Keratinocyte (primary cell): ENCODE measurements around the gene NPIPA5. TPM values are rescaled to one million over a fixed set of nuclear protein-coding genes. Genes with fewer than 3 reads are reported as not detected.
"Not testable (repeated sequence)": the region's sequence is repeated elsewhere in the genome, so short reads cannot be mapped to it uniquely, and the experiment has no call there.

ENCODE experiments used
- DNase-seq: peaks from one replicate; pipeline ENCODE4 v3.0.0-alpha.2; 2011; ENCODE audit warnings: low read depth, missing footprints, low spot score
- FAIRE-seq: peaks from 2 replicates; lab custom pipeline; 2011; peaks lifted over from hg19 to GRCh38; lab: Jason Lieb, UNC
- H2AFZ ChIP-seq: 2 replicates; pipeline ENCODE4 v1.6.0; 2012; ENCODE audit warnings: low read length, control low read depth, inconsistent platforms; ENCODE audit not compliant: control insufficient read depth
- H3K27ac ChIP-seq: 2 replicates; pipeline ENCODE4 v1.5.1; 2011; ENCODE audit warnings: low read length; ENCODE audit not compliant: control insufficient read depth, insufficient read depth
- H3K27me3 ChIP-seq: 3 replicates; pipeline ENCODE4 v1.6.0; 2011; ENCODE audit warnings: low read length; ENCODE audit not compliant: control insufficient read depth, insufficient read depth; ENCODE audit errors: extremely low read depth
- H3K36me3 ChIP-seq, 2 experiments: 2 replicates in 1 of 2; 3 replicates in 1 of 2; pipeline ENCODE4 v1.5.1; 2011; ENCODE audit warnings: low read length in 2 of 2, mild to moderate bottlenecking in 1 of 2; ENCODE audit not compliant: control insufficient read depth in 2 of 2, insufficient read depth in 2 of 2; ENCODE audit errors: extremely low read depth in 1 of 2
- H3K4me1 ChIP-seq: 3 replicates; pipeline ENCODE4 v1.5.1; 2011; ENCODE audit warnings: low read length; ENCODE audit not compliant: control insufficient read depth, insufficient read depth; ENCODE audit errors: extremely low read depth
- H3K4me2 ChIP-seq: 3 replicates; pipeline ENCODE4 v1.6.0; 2011; ENCODE audit warnings: low read depth, low read length; ENCODE audit not compliant: control insufficient read depth, insufficient read depth; ENCODE audit errors: extremely low read depth
- H3K4me3 ChIP-seq, 3 experiments: fragments of 200-600 bp in 1 of 3; sonication (generic) in 1 of 3; 2 replicates in 2 of 3; 3 replicates in 1 of 3; pipeline ENCODE4 v1.5.1; 2011 to 2016; ENCODE audit warnings: low read length in 3 of 3, mild to moderate bottlenecking in 3 of 3, control low read depth in 2 of 3, inconsistent platforms in 1 of 3, low read depth in 1 of 3, mixed read lengths in 1 of 3, mixed run types in 1 of 3, moderate library complexity in 1 of 3; ENCODE audit not compliant: control insufficient read depth in 2 of 3, insufficient read depth in 2 of 3; ENCODE audit errors: extremely low read depth in 1 of 3
- H3K79me2 ChIP-seq: 2 replicates; pipeline ENCODE4 v1.6.0; 2012; ENCODE audit warnings: low read length; ENCODE audit not compliant: control insufficient read depth, insufficient read depth
- H3K9ac ChIP-seq: 3 replicates; pipeline ENCODE4 v1.6.0; 2011; ENCODE audit warnings: low read length; ENCODE audit not compliant: control insufficient read depth, insufficient read depth; ENCODE audit errors: extremely low read depth
- H3K9me1 ChIP-seq: 3 replicates; pipeline ENCODE4 v1.6.0; 2011; ENCODE audit warnings: low read length; ENCODE audit not compliant: control insufficient read depth, insufficient read depth; ENCODE audit errors: extremely low read depth
- H3K9me3 ChIP-seq: 2 replicates; pipeline ENCODE4 v1.5.1; 2012; ENCODE audit warnings: low read depth, low read length; ENCODE audit not compliant: control insufficient read depth
- H4K20me1 ChIP-seq: 3 replicates; pipeline ENCODE4 v1.6.0; 2011; ENCODE audit warnings: low read length; ENCODE audit not compliant: control insufficient read depth, insufficient read depth; ENCODE audit errors: extremely low read depth
- dilution Hi-C: fragments of 300-500 bp; cut with MboI; formaldehyde crosslinking; loops from one replicate; pipeline ENCODE4 v1.7.0; 2020; ENCODE audit warnings: low sequenced_read_pairs; ENCODE audit not compliant: extremely low pct_ligation_motif_present
- polyA plus RNA-seq, 5 experiments: library from polyadenylated mRNA; depleted of rRNA in 3 of 5; stranded (reverse) in 3 of 5; stranded (forward) in 1 of 5; unstranded in 1 of 5; fragments of >200 nt; gene quantifications; 1 replicate in 1 of 5; 2 replicates in 3 of 5; 3 replicates in 1 of 5; pipeline versions ENCODE4 v1.2.1 to v1.2.3, GENCODE V29; 2011 to 2012; ENCODE audit warnings: missing spikeins in 2 of 5, low read depth in 1 of 5, low replicate concordance in 1 of 5

NPIPA5 gene
- polyA plus RNA-seq, 1 donor (not counting 4 experiments of a cell fraction or from before 2014, with no cell fraction given): 9.4 TPM

DNA sequence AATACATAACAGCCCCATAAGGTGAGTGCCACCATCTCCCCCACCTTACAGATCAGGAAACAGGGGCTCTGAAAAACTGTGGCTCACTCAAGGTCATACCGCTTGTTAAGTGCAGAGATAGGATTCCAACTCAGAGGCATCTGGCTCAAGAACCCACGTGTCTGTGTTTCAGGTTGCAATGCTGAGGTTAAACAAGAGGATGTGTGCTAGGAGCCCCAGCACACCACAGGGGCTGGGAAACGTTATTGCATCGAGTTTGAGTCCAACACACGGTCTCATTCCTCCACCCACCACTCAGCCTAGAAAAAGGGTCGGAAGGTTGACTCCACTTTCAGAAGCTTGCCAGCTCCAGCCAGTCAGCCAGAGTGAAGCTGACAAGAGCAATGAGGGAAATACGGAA is 29.4 kb downstream of the NPIPA5 start:
- H3K79me2 ChIP-seq, H3K27ac ChIP-seq, H3K4me3 ChIP-seq, FAIRE-seq, H2AFZ ChIP-seq, H3K36me3 ChIP-seq, H3K4me1 ChIP-seq, dilution Hi-C loops, H3K4me2 ChIP-seq, DNase-seq, H3K27me3 ChIP-seq, H3K9ac ChIP-seq, H3K9me1 ChIP-seq, H4K20me1 ChIP-seq, H3K9me3 ChIP-seq: not testable (repeated sequence)

- H3K9ac ChIP-seq, H2AFZ ChIP-seq, H3K9me1 ChIP-seq, H3K36me3 ChIP-seq, H3K27ac ChIP-seq, H3K4me1 ChIP-seq, H3K4me3 ChIP-seq, DNase-seq, H3K9me3 ChIP-seq, H3K4me2 ChIP-seq, FAIRE-seq, H3K27me3 ChIP-seq, H4K20me1 ChIP-seq, dilution Hi-C loops, H3K79me2 ChIP-seq: not testable (repeated sequence)
Measured at GRCh38 chr16:15342337-15342736, 35.8 kb downstream of the NPIPA5 start.

DNA sequence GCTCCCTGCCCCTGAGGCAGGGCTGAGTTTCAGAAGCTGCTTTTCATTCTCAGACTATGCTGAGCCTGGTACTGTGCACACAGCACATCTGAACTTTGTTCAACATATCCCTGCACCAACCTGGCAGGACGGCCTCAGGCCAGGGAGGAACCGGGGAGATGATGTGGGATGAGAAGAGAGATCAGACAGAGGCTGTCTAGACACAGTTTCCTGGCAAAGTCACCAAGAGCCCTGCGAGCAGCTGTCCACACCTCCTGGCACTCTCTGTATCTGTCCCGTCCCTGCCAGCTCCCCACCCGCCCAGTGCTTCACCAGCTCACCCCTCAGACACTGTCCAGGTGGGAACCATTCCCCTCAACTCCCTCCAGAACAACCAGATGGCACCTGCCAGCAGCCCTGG is 39.1 kb downstream of the NPIPA5 start:
- H3K9me3 ChIP-seq, H3K27ac ChIP-seq, dilution Hi-C loops: not testable (repeated sequence)

GRCh38 chr16:15337974-15338605 is 40.0 kb downstream of the NPIPA5 start:
- FAIRE-seq, H3K9ac ChIP-seq, dilution Hi-C loops: not testable (repeated sequence)

More for the DNA sequence above, 39.1 kb downstream of the NPIPA5 start:
- H3K4me1 ChIP-seq, DNase-seq, H2AFZ ChIP-seq, H3K9ac ChIP-seq, H3K79me2 ChIP-seq, H3K36me3 ChIP-seq, H3K27me3 ChIP-seq, H4K20me1 ChIP-seq, H3K9me1 ChIP-seq, H3K4me3 ChIP-seq, H3K4me2 ChIP-seq, FAIRE-seq: not testable (repeated sequence)

DNA sequence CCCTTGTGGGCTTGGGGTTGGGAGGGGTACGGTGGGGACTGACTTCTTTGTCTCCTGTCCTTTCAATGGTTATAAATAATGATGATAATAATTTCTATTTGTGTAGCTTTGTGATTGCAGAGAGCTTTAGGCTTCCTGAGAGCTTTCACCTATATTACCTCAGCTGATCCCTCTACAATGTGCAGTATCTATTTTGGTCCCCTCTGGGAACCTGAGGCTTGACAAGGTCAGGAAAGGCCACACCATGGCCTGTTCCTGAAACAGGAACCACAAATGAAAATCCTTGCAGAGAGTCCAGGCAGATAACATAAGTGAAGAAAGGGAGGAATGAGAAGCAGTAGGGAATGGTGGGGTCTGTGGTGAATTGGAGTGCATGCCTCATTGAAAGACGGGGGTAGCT is 42.5 kb downstream of the NPIPA5 start:
- not testable (repeated sequence) for H3K9me3 ChIP-seq, FAIRE-seq

More at GRCh38 chr16:15337974-15338605, 40.0 kb downstream of the NPIPA5 start:
- H3K4me1 ChIP-seq, DNase-seq, H3K4me2 ChIP-seq, H4K20me1 ChIP-seq, H3K27ac ChIP-seq, H3K4me3 ChIP-seq, H3K9me1 ChIP-seq, H3K9me3 ChIP-seq, H3K27me3 ChIP-seq, H3K79me2 ChIP-seq, H2AFZ ChIP-seq, H3K36me3 ChIP-seq: not testable (repeated sequence)

More for the DNA sequence above, 42.5 kb downstream of the NPIPA5 start:
- H3K79me2 ChIP-seq, H2AFZ ChIP-seq, H3K4me3 ChIP-seq, H4K20me1 ChIP-seq, dilution Hi-C loops, H3K27me3 ChIP-seq, H3K9me1 ChIP-seq, H3K4me1 ChIP-seq, DNase-seq, H3K9ac ChIP-seq, H3K36me3 ChIP-seq, H3K4me2 ChIP-seq, H3K27ac ChIP-seq: not testable (repeated sequence)
